NCI-H187 (cell line): Measurements from ENCODE around the gene ADRA1B.

Source experiments
- DNase-seq, 2 experiments: peaks; one replicate each; lab custom pipeline; 2025; lab: John Stamatoyannopoulos, UW

Gene ADRA1B

GRCh38 chr5:159915904-159916840 is at the start of gene ADRA1B:
ADRA1B (plus strand) TSS chr5:159916482; CDS start chr5:159916906, 424 bp downstream.
- DNase-seq: peak in 1 of 2 experiments; percentile 4

GRCh38 chr5:159873680-159874079 is 42.6 kb upstream of the ADRA1B start:
- DNase-seq: no peak

- no peak for DNase-seq
These were observed 42.0 kb upstream of the ADRA1B start for GRCh38 chr5:159874263-159874662.

- DNase-seq: no peak
These were observed 39.3 kb upstream of the ADRA1B start for GRCh38 chr5:159877016-159877415.

- no peak for DNase-seq
These were observed 38.3 kb upstream of the ADRA1B start for GRCh38 chr5:159877894-159878448.

GRCh38 chr5:159878988-159879471 is 37.3 kb upstream of the ADRA1B start:
- DNase-seq: no peak

GRCh38 chr5:159880676-159881075 is 35.6 kb upstream of the ADRA1B start:
- no peak for DNase-seq

GRCh38 chr5:159881967-159882366 is 34.3 kb upstream of the ADRA1B start:
- no peak for DNase-seq

GRCh38 chr5:159883522-159883950 is 32.7 kb upstream of the ADRA1B start:
- no peak for DNase-seq

GRCh38 chr5:159884917-159885620 is 31.2 kb upstream of the ADRA1B start:
- no peak for DNase-seq

- DNase-seq: no peak
These were observed 30.0 kb upstream of the ADRA1B start for GRCh38 chr5:159886296-159886695.

- DNase-seq: no peak
These were observed 29.2 kb upstream of the ADRA1B start for GRCh38 chr5:159887050-159887449.

- DNase-seq: no peak
These were observed 27.4 kb upstream of the ADRA1B start for GRCh38 chr5:159888860-159889259.

GRCh38 chr5:159890141-159890540 is 26.1 kb upstream of the ADRA1B start:
- DNase-seq: no peak

GRCh38 chr5:159891371-159891770 is 24.9 kb upstream of the ADRA1B start:
- no peak for DNase-seq

- DNase-seq: no peak
These were observed 23.1 kb upstream of the ADRA1B start for GRCh38 chr5:159893040-159893695.

GRCh38 chr5:159894149-159894720 is 22.0 kb upstream of the ADRA1B start:
- DNase-seq: no peak

- DNase-seq: no peak
These were observed 18.4 kb upstream of the ADRA1B start for GRCh38 chr5:159897786-159898393.

- no peak for DNase-seq
These were observed 16.9 kb upstream of the ADRA1B start for GRCh38 chr5:159899067-159900049.

- DNase-seq: no peak
These were observed 15.0 kb upstream of the ADRA1B start for GRCh38 chr5:159901308-159901707.
